NB4 (cell line): ENCODE results near the gene UGT1A4.

Source experiments
- DNase-seq: peaks from one replicate; pipeline ENCODE4 v3.0.0; 2010; ENCODE audit warnings: low read depth
- H3K4me3 ChIP-seq: one replicate; pipeline ENCODE4 v1.5.1; 2011; ENCODE audit warnings: mild to moderate bottlenecking, low read depth, low read length, moderate library complexity
- MYC ChIP-seq: IDR thresholded peaks from 2 replicates; pipeline ENCODE4 v1.6.1; 2011; ENCODE audit warnings: low read depth, low read length
- POLR2A ChIP-seq: IDR thresholded peaks from 2 replicates; pipeline ENCODE4 v1.6.1; 2011; ENCODE audit warnings: mild to moderate bottlenecking; ENCODE audit not compliant: insufficient read length; ENCODE audit errors: extremely low read depth
- TF ChIP-seq, protein P1 (sequence below): IDR thresholded peaks from 2 replicates; pipeline ENCODE4 v1.6.1; 2011; ENCODE audit warnings: low read depth, low read length
- TF ChIP-seq, protein P2 (sequence below): IDR thresholded peaks from one replicate; pipeline ENCODE4 v1.5.1; 2012; ENCODE audit warnings: low read depth, low read length

The UGT1A4 gene

DNA sequence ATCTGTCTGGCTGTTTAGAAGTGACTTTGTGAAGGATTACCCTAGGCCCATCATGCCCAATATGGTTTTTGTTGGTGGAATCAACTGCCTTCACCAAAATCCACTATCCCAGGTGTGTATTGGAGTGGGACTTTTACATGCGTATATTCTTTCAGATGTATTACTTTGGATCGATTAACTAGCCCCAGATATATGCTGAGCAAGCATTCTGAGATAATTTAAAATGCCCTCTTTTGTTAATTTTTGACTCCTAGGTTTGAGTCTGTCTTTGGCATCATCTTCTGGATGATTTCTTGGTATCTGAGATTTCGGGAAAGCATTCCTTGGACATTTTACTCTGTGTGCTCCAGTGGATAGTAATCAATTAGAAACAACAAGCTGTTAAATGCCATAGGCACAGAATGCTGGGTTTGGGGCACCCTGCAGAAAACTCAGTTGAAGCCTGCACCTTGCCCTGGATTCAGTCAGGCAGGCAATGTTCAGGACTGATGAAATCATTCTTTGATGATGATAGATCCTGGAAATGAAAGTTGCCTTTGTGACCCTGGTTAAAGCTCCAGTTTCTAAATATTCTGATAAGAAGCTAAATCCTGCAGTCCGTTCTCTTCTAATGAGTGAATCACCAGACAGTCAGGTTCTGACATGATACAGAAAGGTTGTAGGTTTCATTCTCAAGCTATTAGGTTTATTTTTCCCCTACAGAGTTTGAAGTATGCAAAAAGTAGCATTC lies 42.7 kb downstream of the UGT1A4 start:
- TF ChIP-seq, protein P1, sequence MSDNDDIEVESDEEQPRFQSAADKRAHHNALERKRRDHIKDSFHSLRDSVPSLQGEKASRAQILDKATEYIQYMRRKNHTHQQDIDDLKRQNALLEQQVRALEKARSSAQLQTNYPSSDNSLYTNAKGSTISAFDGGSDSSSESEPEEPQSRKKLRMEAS: no peak
- no peak for TF ChIP-seq POLR2A
- TF ChIP-seq MYC: no peak
- TF ChIP-seq, protein P2, sequence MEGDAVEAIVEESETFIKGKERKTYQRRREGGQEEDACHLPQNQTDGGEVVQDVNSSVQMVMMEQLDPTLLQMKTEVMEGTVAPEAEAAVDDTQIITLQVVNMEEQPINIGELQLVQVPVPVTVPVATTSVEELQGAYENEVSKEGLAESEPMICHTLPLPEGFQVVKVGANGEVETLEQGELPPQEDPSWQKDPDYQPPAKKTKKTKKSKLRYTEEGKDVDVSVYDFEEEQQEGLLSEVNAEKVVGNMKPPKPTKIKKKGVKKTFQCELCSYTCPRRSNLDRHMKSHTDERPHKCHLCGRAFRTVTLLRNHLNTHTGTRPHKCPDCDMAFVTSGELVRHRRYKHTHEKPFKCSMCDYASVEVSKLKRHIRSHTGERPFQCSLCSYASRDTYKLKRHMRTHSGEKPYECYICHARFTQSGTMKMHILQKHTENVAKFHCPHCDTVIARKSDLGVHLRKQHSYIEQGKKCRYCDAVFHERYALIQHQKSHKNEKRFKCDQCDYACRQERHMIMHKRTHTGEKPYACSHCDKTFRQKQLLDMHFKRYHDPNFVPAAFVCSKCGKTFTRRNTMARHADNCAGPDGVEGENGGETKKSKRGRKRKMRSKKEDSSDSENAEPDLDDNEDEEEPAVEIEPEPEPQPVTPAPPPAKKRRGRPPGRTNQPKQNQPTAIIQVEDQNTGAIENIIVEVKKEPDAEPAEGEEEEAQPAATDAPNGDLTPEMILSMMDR: no peak
- no peak for DNase-seq
- H3K4me3 ChIP-seq: no peak overlapping the region

- peak; percentile 27 for DNase-seq
- TF ChIP-seq, protein P1: no peak
- TF ChIP-seq MYC (no peak), POLR2A (no peak)
- TF ChIP-seq, protein P2: no peak
- no peak overlapping the region for H3K4me3 ChIP-seq
Observed at GRCh38 chr2:233764264-233764663, 45.7 kb downstream of the UGT1A4 start.

GRCh38 chr2:233764761-233765160 lies 46.2 kb downstream of the UGT1A4 start:
- H3K4me3 ChIP-seq: no peak overlapping the region
- TF ChIP-seq, protein P2: no peak
- TF ChIP-seq MYC: no peak
- no peak for TF ChIP-seq POLR2A
- TF ChIP-seq, protein P1: no peak
- no peak for DNase-seq

DNA sequence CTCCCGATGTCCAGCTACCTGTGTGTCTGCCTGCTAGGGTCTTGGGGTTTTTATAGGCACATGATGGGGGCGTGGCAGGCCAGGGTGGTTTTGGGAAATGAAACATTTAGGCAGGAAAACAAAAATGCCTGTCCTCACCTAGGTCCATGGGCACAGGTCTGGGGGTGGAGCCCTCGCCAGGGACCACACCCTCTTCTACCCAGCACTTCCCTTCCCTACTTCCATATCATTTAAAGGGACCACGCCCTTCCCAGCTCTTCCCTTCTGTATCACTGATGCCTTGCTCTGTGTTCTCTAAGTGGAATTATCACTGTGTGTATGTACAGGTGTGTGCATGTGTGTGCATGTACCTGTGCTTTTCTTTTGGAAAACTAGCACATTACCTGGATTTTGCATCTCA lies 47.9 kb downstream of the UGT1A4 start:
- no peak for DNase-seq
- TF ChIP-seq, protein P2: no peak
- TF ChIP-seq, protein P1: no peak
- no peak for TF ChIP-seq MYC
- no peak for TF ChIP-seq POLR2A
- no peak overlapping the region for H3K4me3 ChIP-seq

DNA sequence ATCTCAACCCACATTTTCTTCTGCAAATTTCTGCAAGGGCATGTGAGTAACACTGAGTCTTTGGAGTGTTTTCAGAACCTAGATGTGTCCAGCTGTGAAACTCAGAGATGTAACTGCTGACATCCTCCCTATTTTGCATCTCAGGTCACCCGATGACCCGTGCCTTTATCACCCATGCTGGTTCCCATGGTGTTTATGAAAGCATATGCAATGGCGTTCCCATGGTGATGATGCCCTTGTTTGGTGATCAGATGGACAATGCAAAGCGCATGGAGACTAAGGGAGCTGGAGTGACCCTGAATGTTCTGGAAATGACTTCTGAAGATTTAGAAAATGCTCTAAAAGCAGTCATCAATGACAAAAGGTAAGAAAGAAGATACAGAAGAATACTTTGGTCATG lies 49.5 kb downstream of the UGT1A4 start:
- H3K4me3 ChIP-seq: no peak overlapping the region
- no peak for TF ChIP-seq MYC
- no peak for DNase-seq

DNA sequence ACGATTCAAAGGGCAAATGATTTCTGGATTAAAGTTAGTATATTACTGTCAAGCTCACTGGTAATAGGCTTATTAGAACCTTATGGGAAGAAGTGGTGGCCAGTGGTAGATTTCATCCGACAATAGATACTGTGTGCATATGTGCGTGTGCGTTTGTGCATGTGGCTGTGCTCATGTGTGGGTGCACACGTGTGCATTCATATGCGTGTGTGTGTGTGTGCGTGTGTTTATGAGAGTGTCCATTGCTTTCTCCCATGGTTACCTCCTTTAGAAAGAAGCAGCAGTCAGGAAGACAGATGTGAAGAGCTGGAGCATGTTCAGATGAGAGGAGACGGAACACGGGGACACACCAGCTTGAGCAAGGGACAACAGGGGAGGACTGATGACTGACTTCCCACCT lies 50.7 kb downstream of the UGT1A4 start:
- no peak for DNase-seq
- no peak overlapping the region for H3K4me3 ChIP-seq
- no peak for TF ChIP-seq POLR2A
- TF ChIP-seq, protein P1: no peak
- TF ChIP-seq, protein P2: no peak
- TF ChIP-seq MYC: no peak
